DMS 273 (cell line): ENCODE data around the gene DUSP1.

Source experiments
- DNase-seq: peaks from one replicate; lab custom pipeline; 2025; ENCODE audit not compliant: unreplicated experiment; lab: John Stamatoyannopoulos, UW

Gene DUSP1

GRCh38 chr5:172745838-172746237 lies 25.2 kb downstream of the DUSP1 start:
- no peak for DNase-seq

GRCh38 chr5:172745406-172745805 lies 25.6 kb downstream of the DUSP1 start:
- no peak for DNase-seq

- no peak for DNase-seq
Observed at GRCh38 chr5:172744123-172745104, 26.6 kb downstream of the DUSP1 start.

- DNase-seq: no peak
Observed at GRCh38 chr5:172743112-172743959, 27.7 kb downstream of the DUSP1 start.

GRCh38 chr5:172741206-172741582 lies 29.8 kb downstream of the DUSP1 start:
- DNase-seq: no peak

GRCh38 chr5:172740428-172741205 lies 30.4 kb downstream of the DUSP1 start:
- peak; percentile 40 for DNase-seq

GRCh38 chr5:172739375-172739774 lies 31.6 kb downstream of the DUSP1 start:
- DNase-seq: no peak

GRCh38 chr5:172736508-172737135 lies 34.4 kb downstream of the DUSP1 start:
- no peak for DNase-seq

- no peak for DNase-seq
Observed at GRCh38 chr5:172735141-172735831, 35.7 kb downstream of the DUSP1 start.

GRCh38 chr5:172733974-172734346 lies 37.0 kb downstream of the DUSP1 start:
- DNase-seq: no peak

GRCh38 chr5:172733131-172733973 lies 37.6 kb downstream of the DUSP1 start:
- peak; percentile 54 for DNase-seq

GRCh38 chr5:172732201-172732865 lies 38.7 kb downstream of the DUSP1 start:
- DNase-seq: no peak

- DNase-seq: no peak
Observed at GRCh38 chr5:172731680-172732074, 39.3 kb downstream of the DUSP1 start.

- DNase-seq: no peak
Observed at GRCh38 chr5:172730981-172731679, 39.9 kb downstream of the DUSP1 start.

GRCh38 chr5:172730222-172730621 lies 40.8 kb downstream of the DUSP1 start:
- DNase-seq: no peak

GRCh38 chr5:172729588-172729987 lies 41.4 kb downstream of the DUSP1 start:
- DNase-seq: no peak

- DNase-seq: no peak
Observed at GRCh38 chr5:172728481-172729241, 42.3 kb downstream of the DUSP1 start.
